Left renal cortex interstitium (tissue), 4 donors: Measurements from ENCODE around the gene PLCB2. TPM values are rescaled to one million over a fixed set of nuclear protein-coding genes. Genes with fewer than 3 reads are reported as not detected.

Source experiments
- DNase-seq, 4 donors: peaks; one replicate each; pipeline ENCODE4 v3.0.0-alpha.2; 2013; ENCODE audit warnings: low read depth in 4 of 4, low spot score in 2 of 4, missing footprints in 1 of 4
- polyA plus RNA-seq, 4 donors: library from polyadenylated mRNA; unstranded; fragments of 120-200 nt; gene quantifications; one replicate each; pipeline ENCODE4 v1.2.1, GENCODE V29; 2013; ENCODE audit not compliant: insufficient read length in 4 of 4

PLCB2 gene
- polyA plus RNA-seq, 4 donors = 6.3 to 13.2 (median 11.7) TPM

DNA sequence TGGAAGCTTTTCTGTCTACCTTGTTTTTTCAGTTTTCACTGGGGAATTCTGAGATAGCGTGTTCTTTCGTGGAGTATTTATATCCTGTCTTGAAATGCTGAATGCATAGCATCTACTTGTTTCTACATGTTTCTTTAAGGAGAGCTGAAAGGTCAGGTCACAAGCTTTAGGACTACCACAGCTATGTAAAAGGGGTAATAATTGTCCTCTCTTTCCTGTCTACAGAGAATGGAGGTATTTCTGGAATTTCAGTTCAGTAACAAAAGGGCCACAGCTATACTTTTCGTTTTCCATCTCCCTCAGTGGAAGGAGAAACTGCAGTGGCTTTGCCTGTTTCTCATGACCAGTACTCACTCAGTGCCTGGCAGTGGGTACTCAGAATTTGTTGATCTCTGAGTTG is 20.4 kb upstream of the PLCB2 start:
- no peak for DNase-seq

DNA sequence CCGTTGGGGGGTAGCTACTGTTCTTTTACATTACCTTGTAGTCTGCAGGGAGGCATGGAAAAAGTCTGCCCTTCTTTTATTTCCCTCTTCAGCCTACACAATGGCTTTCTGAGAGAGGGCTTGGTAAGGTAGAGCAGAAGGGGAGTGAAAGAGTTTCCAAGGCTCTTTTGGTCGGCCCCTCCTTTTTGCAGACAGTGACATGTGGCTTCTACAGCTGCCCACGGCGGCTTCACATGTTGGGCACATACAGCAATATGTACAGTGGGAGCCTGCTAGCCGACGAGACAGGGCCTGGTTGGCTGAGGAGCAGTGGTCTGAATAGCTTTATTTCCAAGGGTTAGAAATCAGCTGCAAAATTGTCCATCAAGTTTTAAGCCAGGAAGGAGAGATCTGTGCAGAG is 19.7 kb upstream of the PLCB2 start:
- no peak for DNase-seq

DNA sequence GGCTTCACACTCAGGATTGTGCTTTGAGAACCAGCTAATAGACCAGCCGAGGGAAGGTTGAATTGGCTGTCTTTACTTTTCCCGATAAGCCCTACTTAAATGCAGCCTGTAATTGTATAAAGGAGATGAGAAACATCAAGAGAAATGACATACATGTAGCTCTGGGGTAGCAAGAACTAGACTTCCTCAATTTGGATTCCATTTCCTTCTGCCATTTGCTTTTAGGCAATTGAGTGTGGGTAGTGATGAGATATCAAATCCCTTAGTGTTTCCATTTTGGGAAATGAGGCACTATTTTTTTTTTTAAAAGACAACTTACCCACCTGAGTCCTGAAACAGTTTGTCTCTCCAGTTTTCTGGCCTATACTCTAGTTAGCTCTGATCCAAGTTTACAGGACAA is 18.0 kb upstream of the PLCB2 start:
- no peak for DNase-seq

DNA sequence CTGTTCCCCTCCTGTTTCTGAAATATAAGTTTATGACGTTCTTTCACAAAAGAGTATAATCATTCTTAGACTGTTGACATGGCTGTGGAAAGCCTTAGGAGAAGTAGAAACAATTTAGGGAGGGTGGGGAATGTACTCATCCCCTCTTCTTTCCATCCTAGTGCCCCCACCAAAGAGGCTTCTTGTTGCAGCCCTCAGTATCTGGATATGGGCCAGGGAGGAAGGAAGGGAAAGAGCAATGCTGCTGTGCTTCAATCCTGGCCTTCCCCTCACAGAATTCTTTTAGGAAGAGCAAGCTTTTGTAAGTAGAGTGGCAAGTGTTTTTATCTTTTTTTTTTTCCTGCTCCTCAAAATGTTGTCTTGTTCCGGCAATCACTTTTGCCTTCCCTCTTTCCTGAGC is 17.5 kb upstream of the PLCB2 start:
- no peak for DNase-seq

DNA sequence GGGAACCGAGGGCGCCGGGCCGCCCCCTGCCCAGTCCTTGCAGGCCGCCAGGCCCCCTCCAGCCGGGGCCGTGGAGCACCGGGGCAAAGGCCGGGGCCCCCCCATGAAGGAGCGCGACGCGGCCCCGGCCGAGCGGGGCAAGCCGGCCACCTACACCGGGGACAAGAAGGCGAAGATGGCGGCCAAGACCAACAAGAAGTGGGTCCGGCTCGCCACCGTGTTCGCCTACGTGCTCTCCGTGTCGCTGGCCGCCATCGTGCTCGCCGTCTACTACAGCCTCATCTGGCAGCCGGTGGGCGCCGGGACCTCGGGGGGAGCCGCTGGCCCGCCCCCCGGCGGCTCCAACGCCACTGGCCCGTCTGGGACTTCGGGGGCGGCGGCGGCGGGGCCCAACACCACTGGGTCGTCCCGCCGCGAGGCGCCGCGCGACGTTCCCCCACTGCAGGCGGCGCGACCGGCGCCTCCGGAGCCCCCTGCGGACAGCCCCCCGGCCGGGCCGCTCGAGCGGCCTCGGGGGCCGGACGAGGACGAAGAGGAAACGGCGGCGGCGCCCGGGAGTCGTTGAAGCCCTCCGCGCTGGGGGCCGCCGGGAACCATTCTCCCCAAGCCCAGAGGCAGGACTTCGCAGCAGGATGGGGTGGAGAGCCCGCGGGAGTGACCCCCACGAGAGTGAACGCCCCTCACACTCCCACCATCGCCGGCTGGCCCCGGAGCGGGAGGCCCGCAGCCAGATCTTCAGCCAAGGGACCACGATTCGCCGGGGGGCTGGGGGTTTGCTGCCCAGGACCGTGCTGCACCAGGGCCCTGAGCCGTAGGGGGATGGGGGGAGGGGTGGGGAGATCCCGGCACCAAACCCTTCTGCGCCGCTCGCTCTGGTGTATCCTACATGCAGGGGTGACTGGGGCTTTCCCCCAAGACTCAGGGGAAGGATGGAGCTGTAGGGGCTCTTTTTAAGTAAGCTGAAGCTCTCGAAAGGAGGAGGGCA is 16.5 kb upstream of the PLCB2 start:
- no peak for DNase-seq

DNA sequence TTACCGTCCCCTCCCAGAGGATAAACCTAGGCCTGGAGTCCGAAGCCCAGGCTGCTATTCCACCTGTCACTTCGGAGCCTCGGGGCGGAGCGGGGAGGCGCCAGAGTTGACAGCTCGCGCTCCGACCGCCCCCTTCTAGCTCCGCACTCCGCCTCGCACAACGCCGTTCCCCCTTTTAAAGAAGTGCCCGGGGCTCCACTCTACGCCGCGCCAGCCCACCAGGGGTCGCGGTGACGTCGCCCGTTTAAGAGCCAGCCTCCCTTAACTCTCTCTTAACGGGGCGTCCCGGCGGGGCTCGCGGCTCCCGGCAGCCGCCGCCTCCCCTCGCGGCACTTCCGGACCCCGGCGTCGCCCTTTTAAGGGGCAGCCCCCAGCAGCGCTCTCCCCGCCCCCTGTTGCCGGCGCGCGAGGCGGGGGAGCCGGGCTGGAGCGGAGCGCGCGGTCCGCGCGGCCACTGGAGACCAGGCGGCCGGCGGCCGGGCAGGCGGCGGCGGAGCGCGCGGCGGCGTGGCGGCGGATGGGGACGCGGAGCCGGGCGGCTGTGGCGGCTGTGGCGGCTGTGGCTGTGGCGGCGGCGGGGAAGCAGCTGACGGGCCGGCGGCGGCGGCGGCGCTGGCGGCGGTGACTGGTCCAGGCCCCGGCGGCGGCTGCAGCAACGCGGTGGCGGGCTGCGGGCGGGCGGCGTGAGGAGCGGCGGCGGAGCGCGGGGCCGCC is 15.7 kb upstream of the PLCB2 start, which contains the start of gene INAFM2:
INAFM2 (plus strand) TSS at position 454 of the 714 bp plus-strand sequence. CDS start 364 bp downstream, outside the sequence.
- DNase-seq = peak; percentile 77 to 90 (median 87)

DNA sequence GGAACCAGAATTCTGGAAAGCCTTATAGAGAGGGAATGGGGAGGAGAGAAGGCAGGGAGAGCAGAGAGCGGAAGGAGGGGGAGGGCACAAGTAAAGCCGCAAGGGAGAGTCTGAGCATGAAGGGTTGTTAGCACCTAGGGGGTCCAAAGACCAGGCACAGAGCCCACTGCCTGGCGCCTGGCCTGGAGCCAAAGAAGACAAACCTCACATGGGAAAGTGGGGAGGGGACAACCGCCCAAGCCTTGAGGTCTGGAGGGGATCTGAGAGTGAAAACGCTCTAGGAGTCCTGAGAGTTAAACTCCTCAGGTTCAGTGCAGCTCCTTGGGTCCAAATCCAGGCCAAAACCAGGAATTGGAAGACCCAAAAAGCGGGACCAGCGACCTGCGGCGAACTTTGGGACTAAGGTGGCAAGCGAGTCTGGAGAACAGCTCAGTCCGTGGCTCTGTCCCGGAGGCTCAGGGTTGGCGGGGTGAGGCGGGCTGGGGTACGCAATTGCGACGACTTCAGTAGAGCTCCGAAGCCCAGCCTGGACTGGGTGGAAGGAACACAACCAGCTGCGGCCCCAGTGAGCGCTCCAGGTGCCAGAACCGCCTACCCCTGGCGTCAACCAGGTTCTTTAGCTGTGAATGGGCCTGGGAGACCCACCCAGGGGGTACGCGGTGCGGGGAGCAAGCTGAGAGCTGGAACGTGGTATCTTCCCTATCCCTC is 14.9 kb upstream of the PLCB2 start:
- DNase-seq = no peak

DNA sequence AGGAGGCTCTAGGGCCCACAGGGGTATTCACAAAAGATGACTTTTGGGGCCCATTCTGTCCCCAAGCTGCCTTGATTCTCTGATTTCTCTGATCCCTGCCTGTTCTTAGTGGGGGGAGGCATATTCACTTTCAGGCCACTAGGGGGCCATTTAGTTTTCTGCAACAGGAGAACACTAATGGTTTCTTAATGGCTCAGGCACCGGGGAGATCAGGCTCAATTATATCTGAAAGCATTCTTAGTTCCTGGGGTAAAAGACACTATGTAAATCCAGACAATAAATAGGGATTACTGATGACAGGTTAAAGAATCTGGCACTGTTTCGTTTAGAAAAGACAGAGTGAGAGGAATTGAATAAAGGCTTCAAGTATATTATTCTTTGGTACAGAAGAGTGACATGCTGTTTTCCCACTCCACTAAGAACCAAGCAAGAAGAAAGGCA is 13.2 kb upstream of the PLCB2 start:
- DNase-seq = no peak

DNA sequence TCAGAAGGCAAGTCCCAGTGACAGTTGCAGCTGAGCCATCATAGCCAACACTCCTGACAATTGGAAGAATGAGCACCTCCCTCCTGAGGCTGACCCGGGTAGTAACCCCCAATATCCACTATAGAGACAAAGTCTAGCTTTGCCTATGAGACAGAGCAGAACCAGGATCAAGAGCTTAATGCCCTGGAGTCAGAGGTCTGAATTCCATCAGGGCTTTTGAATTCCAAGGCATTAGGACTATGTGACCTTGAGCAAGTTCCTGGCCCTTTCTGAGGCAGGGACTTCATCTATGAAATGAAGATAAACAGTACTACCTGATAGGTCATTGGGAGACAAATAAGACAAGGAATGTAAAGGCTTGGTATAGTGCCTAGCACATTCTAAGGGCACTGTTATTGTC is 12.7 kb upstream of the PLCB2 start:
- DNase-seq = no peak

DNA sequence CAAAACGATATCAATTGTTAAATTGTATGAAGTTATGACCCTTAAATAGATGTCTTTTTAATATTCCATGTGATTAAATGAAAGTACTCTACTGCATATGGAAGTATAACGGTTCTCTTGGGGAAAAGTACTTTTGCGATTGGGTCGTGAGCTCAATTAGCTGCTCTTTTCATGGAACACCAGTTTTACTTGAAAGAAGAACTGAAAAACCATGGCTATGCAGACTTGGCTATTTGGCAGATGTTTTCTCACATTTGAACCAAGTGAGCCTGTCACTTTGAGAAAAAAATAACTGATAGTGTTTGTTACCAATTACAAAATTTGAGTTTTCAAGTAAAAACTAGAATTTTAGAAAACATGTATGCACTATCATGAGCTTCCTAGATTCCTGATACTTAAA is 9.8 kb upstream of the PLCB2 start:
- DNase-seq = no peak

DNA sequence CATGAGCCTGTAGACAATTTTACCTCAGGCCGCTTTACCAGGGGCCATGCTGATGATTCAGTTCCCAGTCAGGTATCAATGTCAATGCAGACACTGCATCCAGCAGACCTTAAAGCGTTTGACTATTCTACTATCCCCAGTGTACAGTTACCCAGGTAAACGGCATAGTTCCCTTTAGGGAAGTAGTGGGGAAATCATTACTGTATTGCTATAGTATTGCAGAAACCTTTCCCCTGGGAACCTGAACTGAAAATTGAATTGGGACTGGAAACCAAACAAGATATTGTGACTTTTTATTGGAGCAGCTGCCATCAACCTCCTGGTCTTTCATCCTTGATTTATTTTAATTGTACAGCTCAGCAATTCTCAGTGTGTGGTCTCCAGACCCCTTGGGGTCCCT is 9.2 kb upstream of the PLCB2 start:
- no peak for DNase-seq

DNA sequence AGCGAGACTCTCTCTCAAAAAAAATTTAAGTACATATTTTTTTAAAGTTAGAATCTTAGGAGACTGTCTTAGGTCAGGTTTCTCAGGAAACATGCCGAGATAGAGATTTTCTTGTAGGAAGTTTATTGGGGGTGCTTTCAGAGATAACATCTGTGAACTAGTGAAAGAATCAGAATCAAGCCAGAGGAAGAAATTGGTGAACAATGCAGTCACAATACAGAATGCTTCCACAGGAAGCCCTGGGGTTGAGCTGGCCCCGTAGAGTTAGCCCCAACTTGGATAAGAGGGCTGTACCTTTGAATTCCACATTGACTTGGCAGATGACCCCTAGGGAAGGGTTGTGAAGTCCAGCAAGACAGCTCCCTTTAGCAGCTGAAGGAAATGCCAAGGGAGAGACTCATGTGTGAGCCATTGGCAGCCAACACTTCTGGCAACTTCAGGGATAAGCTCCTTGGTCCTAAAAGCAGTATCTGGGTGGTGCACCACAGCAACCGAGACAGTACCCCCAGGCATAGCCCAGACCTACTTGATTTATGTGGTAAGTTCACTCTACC is 7.1 kb upstream of the PLCB2 start:
- no peak for DNase-seq

DNA sequence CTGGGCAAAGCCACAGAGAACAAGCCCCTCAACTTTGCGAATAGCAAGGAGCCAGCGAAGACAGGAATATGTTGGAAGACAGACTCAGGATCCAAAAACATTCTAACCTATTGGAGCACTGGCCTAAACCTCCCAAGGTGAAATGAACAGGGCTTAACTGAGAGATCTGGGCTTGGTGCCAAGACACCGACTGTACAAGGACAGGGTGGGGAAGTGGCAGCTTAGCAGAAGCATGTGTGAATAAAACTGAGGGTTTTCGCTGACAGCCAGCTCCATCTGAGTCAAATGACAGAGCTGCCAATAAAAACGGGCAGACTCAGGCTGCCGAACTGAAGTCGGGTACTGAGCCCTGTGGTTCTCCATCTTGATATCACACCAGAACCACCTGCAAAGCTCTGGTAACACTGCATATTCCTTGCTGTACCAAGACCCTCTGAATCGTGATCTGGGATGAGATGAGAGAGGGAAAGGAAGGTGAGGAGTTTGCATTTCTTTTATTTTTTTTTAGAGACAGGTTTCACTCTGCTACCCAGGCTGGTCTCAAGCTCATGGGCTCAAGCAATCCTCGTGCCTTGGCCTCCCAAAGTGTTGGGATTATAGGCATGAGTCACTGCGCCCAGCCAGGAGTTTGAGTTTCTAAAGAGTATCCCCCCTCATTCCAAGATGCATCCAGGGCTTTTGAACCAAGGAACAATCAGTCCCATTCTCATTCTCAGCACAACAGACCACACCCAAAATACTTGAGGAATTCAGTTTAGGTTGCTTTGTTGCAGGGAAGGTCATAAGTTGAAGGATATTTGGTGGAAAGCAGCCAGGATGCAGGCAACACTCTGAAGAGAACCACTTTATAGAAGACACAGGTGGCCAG is 6.0 kb upstream of the PLCB2 start:
- no peak for DNase-seq

DNA sequence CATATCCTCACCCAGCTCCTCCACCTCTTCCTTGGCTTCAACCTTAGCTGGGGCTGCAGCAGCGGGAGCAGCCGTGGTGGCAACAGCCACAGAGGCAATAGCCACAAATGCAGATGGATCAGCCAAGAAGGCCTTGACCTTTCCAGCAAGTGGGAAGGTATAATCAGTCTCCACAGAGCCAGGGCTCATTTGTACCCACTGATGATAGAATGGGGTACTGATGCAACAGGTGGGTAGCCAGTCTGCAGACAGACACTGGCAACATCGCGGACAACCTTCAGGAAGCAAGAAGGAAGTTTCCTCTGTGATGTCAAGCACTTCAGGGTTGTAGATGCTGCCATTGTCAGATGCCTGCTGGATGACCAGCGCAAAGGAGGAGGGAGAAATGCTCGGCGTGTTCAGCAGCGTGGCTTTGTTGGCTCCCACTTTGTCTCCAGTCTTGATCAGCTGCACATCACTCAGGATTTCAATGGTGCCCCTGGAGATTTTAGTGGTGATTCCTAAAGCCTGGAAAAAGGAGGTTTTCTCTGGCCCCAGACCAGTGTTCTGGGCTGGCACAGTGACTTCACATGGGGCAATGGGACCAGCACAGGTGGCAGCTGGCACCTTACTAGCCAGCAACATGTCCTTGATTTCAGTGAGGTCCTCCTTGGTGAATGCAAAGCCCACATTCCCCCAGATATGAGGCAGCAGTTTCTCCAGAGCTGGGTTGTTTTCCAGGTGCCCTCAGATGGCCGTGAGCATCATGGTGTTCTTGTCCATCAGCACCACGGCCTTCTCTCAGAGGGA is 4.8 kb upstream of the PLCB2 start:
- no peak for DNase-seq

DNA sequence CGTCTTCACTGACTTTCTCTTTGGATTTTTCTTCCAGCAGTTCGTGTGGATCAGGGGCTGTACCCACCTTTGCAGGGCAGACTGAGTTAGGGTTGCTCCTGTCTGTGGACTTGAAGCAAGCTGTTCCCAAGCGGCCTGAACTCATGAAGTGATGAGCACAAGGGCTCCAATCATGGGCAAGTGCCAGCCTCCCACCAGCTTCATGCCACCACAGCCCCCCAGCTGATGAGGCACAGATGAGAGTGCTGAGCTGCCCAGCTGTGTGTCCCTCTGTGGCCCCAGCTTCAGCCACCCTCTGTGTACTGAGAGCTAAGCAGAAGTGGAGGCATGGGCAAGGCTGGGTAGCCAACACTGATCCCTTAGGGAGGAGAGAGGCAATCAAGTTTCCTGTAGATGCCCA is 3.3 kb upstream of the PLCB2 start:
- DNase-seq = no peak

DNA sequence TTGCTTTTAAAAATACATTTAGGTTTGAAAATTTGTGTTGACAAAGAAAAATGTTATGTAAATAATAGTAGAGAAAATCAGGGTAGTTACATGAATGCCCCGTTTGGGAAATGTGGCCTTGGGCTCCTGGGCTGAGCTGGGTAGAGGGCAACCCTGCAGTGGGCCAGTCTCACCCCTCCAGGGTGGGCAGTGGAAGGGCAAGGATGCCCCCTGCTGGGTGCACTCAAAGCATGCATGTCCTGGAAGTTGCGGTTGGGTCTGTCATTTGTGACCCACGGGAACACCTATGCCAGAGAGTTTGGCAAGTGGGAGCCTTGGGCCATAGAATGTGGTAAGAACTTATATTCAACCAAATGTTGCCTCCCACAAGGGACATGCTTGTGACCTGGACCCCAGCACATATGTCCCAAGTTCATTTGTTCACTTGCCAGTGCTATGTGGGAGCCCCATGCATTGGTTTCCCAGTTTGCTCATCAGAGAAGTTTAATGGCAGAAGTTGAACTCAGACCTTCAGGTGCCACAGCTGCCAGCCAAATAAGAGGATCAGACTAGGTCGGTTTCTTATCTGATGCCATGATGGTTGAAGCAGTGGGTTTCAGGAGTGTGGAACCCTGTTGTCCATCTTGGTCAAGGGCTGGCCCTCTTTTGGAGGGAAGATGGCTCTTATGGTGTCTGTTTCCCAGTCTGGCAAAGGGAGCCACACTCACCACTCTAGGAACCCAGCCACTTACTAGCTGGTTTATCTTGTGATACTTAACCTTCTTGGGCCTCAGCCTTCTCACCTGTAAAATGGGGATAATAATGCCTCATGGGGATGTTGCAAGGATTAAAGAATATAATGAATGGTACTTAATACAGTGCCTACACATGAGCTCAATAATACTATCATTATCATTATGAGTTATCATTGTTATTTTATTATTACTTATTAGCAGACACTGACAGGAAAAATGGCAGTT is 2.5 kb upstream of the PLCB2 start:
- no peak for DNase-seq

DNA sequence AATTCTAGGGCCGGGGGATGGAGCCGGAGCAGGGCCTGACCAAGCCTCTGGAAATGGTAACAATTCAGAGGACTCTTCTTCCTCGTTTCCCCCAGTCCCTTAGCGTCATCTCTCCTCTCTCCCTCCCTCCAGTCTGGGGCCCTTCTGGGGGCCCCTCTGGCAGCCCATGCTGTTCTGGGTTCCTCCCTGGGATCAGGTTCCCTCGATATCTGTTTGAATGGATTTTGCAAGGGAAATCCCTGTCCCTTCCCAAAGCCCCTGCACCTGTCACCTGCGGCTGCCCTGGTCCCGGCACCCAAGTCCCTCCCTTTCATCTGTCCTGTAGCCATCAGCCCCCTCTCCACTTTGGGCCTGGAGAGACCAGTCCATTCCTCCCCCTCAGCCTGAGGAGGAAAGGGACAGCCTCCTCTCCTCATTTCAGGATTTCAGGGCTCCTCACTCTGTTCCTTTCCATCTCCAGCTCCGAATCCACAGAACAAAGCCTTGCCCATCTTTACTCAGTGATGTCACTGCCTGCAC is 1.7 kb upstream of the PLCB2 start:
- no peak for DNase-seq

DNA sequence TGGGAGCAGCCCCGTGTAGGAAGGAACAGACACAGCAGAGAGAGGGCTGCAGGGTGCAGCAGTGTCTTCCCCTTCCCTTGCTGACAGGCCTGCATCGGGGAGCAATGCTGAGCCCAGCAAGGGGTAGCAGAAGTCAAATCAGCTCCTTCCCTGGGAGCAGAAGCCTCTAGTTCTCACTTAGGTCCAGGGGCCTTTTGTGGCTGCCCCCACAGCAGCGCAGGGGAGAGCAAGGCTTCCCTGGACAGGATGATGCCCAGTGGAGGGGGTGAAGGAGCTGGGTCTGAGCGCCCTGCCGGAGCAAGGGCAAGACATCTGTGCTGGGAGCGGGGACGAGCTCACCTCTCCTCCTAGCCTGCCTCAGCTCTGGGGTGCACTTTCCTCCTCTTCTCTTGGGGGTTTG is 827 bp downstream of the PLCB2 start:
- DNase-seq = no peak
